AG10803 (cell line): ENCODE results near the gene ZNF609.

Experiments used
- DNase-seq: peaks from one replicate; pipeline ENCODE4 v3.0.0; 2010; ENCODE audit warnings: low read depth
- H3K4me3 ChIP-seq: 2 replicates; pipeline ENCODE4 v1.5.1; 2011; ENCODE audit warnings: mild to moderate bottlenecking, low read length, control low read depth
- TF ChIP-seq, protein P1 (sequence below): conservative IDR thresholded peaks from 2 replicates; pipeline ENCODE4 v1.5.1; 2011; ENCODE audit warnings: mild to moderate bottlenecking, low read length, control low read depth, inconsistent platforms

Gene ZNF609

DNA sequence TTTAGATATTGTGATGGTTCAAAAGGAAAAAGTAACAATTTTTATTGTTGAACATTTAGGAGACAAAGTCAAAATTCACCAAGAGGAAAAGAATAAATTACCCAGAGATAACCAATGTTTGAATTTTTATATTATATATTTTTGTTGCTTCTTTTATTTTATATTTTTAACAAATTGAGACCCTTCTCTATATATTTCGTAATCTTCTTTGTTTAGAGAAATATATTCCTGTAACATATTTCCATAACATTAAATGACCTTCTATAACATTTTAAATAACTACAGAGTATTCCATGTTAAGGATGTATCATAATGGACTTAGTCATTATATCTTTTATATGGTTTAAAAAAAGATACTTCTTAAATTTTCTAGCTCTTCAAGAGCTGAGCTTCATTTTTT lies 187.0 kb downstream of the ZNF609 start:
- no peak for DNase-seq
- TF ChIP-seq, protein P1, sequence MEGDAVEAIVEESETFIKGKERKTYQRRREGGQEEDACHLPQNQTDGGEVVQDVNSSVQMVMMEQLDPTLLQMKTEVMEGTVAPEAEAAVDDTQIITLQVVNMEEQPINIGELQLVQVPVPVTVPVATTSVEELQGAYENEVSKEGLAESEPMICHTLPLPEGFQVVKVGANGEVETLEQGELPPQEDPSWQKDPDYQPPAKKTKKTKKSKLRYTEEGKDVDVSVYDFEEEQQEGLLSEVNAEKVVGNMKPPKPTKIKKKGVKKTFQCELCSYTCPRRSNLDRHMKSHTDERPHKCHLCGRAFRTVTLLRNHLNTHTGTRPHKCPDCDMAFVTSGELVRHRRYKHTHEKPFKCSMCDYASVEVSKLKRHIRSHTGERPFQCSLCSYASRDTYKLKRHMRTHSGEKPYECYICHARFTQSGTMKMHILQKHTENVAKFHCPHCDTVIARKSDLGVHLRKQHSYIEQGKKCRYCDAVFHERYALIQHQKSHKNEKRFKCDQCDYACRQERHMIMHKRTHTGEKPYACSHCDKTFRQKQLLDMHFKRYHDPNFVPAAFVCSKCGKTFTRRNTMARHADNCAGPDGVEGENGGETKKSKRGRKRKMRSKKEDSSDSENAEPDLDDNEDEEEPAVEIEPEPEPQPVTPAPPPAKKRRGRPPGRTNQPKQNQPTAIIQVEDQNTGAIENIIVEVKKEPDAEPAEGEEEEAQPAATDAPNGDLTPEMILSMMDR = no peak
- H3K4me3 ChIP-seq = no peak overlapping the region

DNA sequence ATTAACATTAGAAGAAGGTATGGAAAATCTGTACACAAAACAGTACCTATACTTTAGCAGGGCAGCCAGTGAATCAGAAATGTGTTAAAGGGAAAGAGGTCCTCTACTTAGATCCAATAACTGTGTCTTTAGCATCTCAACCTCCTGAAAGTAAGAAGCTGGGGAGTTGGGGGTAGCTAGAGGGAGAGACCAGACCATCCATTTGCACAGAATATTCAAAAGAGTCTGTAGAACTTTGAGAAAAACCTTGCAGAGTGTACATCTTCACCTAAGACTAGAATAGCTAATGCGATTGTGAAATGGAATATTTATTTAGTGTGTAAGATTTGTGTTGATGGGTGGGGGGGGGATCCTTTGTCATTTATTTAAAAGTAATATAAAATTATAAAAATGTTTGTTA lies 190.2 kb downstream of the ZNF609 start:
- TF ChIP-seq, protein P1 = no peak
- no peak for DNase-seq
- no peak overlapping the region for H3K4me3 ChIP-seq

DNA sequence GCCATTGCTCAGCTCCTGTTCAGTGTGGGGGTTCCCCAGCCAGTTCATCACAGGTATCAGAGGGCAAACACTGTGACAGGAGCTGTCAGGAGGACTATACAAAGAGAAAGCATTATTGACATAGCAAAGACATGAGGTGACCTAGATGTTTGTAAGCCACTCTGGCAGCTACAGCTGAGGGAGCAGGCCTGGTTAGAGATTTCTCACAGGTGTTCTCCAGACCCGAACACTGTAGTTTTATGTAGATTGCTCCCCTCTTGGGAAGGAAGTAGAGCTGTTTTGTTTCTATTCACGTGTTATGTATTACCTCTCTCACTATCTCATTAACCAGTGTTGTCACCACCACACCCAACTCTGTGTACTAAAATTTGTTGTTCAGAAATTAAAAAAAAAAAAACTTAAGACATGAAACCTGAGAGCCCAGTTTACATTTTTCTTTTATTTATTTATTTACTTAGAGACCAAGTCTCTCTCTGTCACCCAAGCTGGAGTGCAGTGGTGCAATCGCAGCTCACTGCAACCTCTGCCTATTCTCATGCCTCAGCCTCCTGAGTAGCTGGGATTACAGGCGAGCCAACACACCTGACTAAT lies 191.3 kb downstream of the ZNF609 start:
- H3K4me3 ChIP-seq = no peak overlapping the region

DNA sequence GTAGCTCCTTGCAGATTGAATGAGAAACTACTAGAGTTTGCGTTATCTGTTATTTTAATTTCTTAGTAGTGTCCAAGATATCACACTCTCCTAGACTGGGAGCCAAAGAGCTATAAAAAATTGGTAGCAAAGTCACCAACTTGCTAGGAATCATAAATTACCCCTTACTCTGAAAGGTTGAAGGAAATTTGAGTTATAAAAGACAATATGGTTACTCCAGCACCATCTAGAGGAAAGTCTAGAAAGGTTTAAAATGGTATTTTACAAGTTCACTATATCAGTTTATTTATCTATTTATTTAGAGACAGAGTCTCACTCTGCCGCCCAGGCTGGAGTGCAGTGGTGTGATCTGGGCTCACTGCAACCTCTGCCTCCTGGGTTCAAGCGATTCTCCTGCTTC lies 193.4 kb downstream of the ZNF609 start:
- DNase-seq = peak; percentile 24
- TF ChIP-seq, protein P1 = peak; percentile 50

More for the DNA sequence above, 191.3 kb downstream of the ZNF609 start:
- TF ChIP-seq, protein P1 = no peak
- DNase-seq = no peak

DNA sequence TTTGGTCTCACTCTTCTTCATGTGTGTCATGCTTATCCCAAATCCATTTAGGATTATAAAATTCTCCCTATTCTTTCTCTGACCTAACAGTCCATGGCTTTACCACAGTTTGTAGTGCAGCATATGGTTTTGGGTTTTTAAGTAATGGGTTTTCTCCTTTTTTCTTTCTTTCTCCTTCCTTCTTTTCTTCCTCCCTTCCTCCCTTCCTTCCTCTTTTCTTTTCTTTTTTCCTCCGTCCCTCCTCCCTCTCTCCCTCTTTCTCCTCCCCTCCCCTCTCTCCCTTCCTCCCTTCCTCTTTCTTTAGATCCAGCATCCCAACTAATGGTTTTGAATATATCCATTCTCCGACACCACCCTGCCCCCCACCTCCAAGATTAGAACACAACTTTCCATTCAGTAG lies 196.1 kb downstream of the ZNF609 start:
- no peak overlapping the region for H3K4me3 ChIP-seq
- DNase-seq = no peak
- TF ChIP-seq, protein P1 = no peak

More for the DNA sequence above, 193.4 kb downstream of the ZNF609 start:
- no peak overlapping the region for H3K4me3 ChIP-seq

DNA sequence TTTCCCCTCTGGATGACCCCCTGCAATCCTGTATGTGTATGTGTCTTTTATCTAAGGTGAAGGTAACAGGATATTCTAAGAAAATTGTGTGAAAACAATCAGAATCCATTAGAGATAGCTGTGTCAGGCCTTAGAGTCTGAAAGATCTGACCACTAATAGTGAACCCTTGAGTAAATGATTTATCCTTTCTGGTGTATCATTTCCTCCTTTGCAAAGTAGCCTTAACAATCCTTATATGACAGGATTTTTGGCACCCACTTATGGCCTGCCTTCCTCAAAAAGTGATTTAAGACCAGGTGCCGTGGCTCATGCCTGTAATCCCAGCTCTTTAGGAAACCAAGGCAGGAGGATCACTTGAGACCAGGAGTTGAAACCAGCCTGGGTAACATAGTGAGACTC lies 204.8 kb downstream of the ZNF609 start:
- DNase-seq = no peak
- TF ChIP-seq, protein P1 = no peak
- H3K4me3 ChIP-seq = no peak overlapping the region

DNA sequence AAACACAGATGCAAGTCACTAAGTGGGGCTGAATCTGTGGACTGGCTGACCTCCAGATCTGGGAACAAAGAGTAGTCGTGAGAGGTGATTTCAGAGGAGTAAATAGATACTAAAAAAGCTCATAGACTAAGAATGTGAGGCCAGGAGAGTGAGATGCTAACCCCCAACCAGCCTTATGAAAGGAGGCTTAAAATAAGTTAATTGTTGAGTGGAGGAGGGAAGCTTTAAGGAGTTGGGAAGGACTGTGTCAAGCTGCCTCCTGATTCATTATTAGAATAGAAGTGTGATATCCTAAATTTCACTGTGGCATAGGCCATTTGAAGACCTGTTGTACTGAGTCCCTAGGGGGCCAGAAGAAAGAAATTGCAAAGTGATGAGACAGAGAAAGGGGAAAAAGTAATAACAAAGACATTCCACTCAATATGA lies 207.4 kb downstream of the ZNF609 start:
- peak; percentile 60 for DNase-seq
- H3K4me3 ChIP-seq = no peak overlapping the region
- TF ChIP-seq, protein P1 = no peak
